OCI-LY7 (cell line): ENCODE results near the gene PDZD2. TPM values are rescaled to one million over a fixed set of nuclear protein-coding genes. Genes with fewer than 3 reads are reported as not detected.

Experiments used
- BruUV-seq: library from RNA; stranded (reverse); fragments of 400-500 nt; replicated peaks from 2 replicates; lab custom pipeline; 2021; lab: Mats Ljungman, UMichigan
- CTCF ChIA-PET: fragments of 300-600 bp; sonication (Branson Sonifier 250); formaldehyde crosslinking; loops from one replicate; lab custom pipeline; 2022; ENCODE audit warnings: antibody characterized with exemption; ENCODE audit not compliant: unreplicated experiment; lab: Charles Lee
- POLR2A ChIA-PET: fragments of 300-600 bp; sonication (Branson Sonifier 250); formaldehyde crosslinking; loops from one replicate; lab custom pipeline; 2022; ENCODE audit warnings: antibody characterized with exemption; lab: Charles Lee
- DNase-seq: peaks from one replicate; pipeline ENCODE4 v3.0.0-alpha.2; 2015; ENCODE audit warnings: low spot score
- H2AFZ ChIP-seq: fragments of 200-600 bp; sonication (generic), shearing (Covaris generic); 2 replicates; pipeline ENCODE4 v1.6.1; 2014; ENCODE audit warnings: mild to moderate bottlenecking, antibody characterized with exemption, low read length, moderate library complexity
- H3K27ac ChIP-seq: fragments of 200-600 bp; sonication (generic); 2 replicates; pipeline ENCODE4 v1.5.1; 2014; ENCODE audit warnings: mixed run types, low read depth, mild to moderate bottlenecking, moderate library complexity, low read length, inconsistent platforms; ENCODE audit not compliant: poor library complexity, severe bottlenecking
- H3K36me3 ChIP-seq: fragments of 200-600 bp; sonication (generic); 2 replicates; pipeline ENCODE4 v1.6.1; 2014; ENCODE audit warnings: mild to moderate bottlenecking, antibody characterized with exemption, low read length, moderate library complexity, mixed read lengths; ENCODE audit not compliant: insufficient read depth
- H3K4me1 ChIP-seq: fragments of 200-600 bp; sonication (generic); 2 replicates; pipeline ENCODE4 v1.5.1; 2014; ENCODE audit warnings: mild to moderate bottlenecking, low read length; ENCODE audit not compliant: insufficient read depth, poor library complexity, severe bottlenecking
- H3K4me2 ChIP-seq: fragments of 200-600 bp; sonication (generic); 2 replicates; pipeline ENCODE4 v1.6.1; 2014; ENCODE audit warnings: mild to moderate bottlenecking, low read length
- H3K4me3 ChIP-seq: fragments of 200-600 bp; sonication (generic); 2 replicates; pipeline ENCODE4 v1.5.1; 2014; ENCODE audit warnings: mild to moderate bottlenecking, low read depth, low read length; ENCODE audit not compliant: poor library complexity, severe bottlenecking
- H3K79me2 ChIP-seq: fragments of 200-600 bp; sonication (generic); 2 replicates; pipeline ENCODE4 v1.6.1; 2016; ENCODE audit warnings: low read depth, mild to moderate bottlenecking, low read length, moderate library complexity, mixed read lengths; ENCODE audit not compliant: insufficient read depth
- H3K9me2 ChIP-seq: fragments of 200-600 bp; sonication (generic); 2 replicates; pipeline ENCODE4 v1.6.1; 2016; ENCODE audit warnings: mild to moderate bottlenecking, low read length, mixed read lengths; ENCODE audit not compliant: insufficient read depth
- H3K9me3 ChIP-seq: fragments of 200-600 bp; sonication (generic); 2 replicates; pipeline ENCODE4 v1.6.1; 2014; ENCODE audit warnings: mild to moderate bottlenecking, mixed run types, low read length, mixed read lengths
- H4K20me1 ChIP-seq: fragments of 200-600 bp; sonication (generic); 2 replicates; pipeline ENCODE4 v1.6.1; 2014; ENCODE audit warnings: mild to moderate bottlenecking, antibody characterized with exemption, low read length, moderate library complexity, mixed read lengths; ENCODE audit not compliant: insufficient read depth
- EZH2phosphoT487 ChIP-seq: fragments of 200-600 bp; sonication (generic); IDR thresholded peaks from 2 replicates; pipeline ENCODE4 v1.6.1; 2018; ENCODE audit warnings: low read depth, borderline replicate concordance, mild to moderate bottlenecking, mixed run types, antibody characterized with exemption, low read length, moderate library complexity, mixed read lengths
- intact Hi-C: fragments of 100-400 bp; cut with micrococcal nuclease; formaldehyde crosslinking; loops from one replicate; pipeline ENCODE4 v1.10.0; 2022; ENCODE audit not compliant: unreplicated experiment
- total RNA-seq, 2 experiments: library from RNA; depleted of rRNA in 1 of 2; stranded (reverse); fragments of >200 nt in 1 of 2; shearing (Covaris generic) in 1 of 2; gene quantifications; 2 replicates each; pipeline ENCODE4 v1.2.3, GENCODE V29; 2014 to 2022
- TF ChIP-seq, protein P1 (sequence below): fragments of 200-600 bp; sonication (generic); conservative IDR thresholded peaks from 2 replicates; pipeline ENCODE4 v1.5.1; 2014; ENCODE audit warnings: mild to moderate bottlenecking, antibody characterized with exemption, low read length, moderate library complexity, mixed read lengths

The PDZD2 gene
- total RNA-seq, 2 experiments from 2014 or later: 8.6 to 10.6 TPM

DNA sequence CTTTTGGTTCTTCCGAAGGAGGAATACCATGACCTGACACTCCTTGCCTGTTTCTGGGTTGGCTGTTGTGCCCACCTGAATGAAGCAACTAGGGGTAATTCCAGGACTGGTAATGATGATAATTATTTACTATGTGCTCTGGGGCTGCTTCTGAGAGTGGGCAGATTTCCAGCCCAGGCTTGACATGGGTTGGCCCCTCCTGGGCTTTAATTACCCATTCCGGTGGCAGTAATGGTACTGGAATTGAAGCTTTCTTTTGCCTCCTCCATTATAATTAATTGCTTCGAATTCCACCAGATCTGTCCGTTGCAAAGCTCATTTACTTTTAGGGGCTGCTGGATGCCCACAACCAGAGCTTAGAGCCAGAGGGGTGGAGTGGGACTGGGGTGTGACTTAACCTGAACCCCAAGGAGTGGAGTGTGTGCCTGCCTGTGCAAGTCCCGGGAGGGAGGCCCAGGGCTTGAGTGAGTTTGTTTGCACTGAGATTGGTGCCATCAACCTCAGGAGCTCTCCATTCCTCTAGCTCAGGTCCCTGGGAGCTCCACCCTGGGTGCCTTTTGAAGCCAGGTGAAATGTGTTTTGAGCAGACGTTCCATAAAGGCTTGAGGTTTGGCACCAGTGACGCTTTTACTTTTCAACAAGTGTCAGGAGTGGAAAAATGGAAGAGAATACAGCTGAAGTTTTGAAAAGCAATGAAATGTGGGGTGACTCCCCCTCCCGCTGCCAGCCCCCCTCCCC, 214.6 kb downstream of the PDZD2 start:
- intact Hi-C loops: no loop called here
- no TSS peak for BruUV-seq
- CTCF ChIA-PET: no interaction called here
- TF ChIP-seq, protein P1, sequence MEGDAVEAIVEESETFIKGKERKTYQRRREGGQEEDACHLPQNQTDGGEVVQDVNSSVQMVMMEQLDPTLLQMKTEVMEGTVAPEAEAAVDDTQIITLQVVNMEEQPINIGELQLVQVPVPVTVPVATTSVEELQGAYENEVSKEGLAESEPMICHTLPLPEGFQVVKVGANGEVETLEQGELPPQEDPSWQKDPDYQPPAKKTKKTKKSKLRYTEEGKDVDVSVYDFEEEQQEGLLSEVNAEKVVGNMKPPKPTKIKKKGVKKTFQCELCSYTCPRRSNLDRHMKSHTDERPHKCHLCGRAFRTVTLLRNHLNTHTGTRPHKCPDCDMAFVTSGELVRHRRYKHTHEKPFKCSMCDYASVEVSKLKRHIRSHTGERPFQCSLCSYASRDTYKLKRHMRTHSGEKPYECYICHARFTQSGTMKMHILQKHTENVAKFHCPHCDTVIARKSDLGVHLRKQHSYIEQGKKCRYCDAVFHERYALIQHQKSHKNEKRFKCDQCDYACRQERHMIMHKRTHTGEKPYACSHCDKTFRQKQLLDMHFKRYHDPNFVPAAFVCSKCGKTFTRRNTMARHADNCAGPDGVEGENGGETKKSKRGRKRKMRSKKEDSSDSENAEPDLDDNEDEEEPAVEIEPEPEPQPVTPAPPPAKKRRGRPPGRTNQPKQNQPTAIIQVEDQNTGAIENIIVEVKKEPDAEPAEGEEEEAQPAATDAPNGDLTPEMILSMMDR: no peak
- no peak for TF ChIP-seq EZH2phosphoT487
- H4K20me1 ChIP-seq: no peaks in the 10 kb centered on the region
- no peak for DNase-seq
- H3K27ac ChIP-seq: no peak overlapping the region
- H3K4me3 ChIP-seq: no peak overlapping the region
- H3K4me1 ChIP-seq: no peaks in the 10 kb centered on the region
- H3K36me3 ChIP-seq: no peaks in the 10 kb centered on the region
- no peaks in the 10 kb centered on the region for H3K9me3 ChIP-seq
- POLR2A ChIA-PET: interaction anchor here (0.7 kb wide), 1 partner anchor 347 kb away, joined by 3 read pairs; no protein-coding TSS in a partner anchor
- no peaks in the 10 kb centered on the region for H3K79me2 ChIP-seq
- H3K4me2 ChIP-seq: no peak overlapping the region
- no peak overlapping the region for H2AFZ ChIP-seq
- H3K9me2 ChIP-seq: no peaks in the 10 kb centered on the region

DNA sequence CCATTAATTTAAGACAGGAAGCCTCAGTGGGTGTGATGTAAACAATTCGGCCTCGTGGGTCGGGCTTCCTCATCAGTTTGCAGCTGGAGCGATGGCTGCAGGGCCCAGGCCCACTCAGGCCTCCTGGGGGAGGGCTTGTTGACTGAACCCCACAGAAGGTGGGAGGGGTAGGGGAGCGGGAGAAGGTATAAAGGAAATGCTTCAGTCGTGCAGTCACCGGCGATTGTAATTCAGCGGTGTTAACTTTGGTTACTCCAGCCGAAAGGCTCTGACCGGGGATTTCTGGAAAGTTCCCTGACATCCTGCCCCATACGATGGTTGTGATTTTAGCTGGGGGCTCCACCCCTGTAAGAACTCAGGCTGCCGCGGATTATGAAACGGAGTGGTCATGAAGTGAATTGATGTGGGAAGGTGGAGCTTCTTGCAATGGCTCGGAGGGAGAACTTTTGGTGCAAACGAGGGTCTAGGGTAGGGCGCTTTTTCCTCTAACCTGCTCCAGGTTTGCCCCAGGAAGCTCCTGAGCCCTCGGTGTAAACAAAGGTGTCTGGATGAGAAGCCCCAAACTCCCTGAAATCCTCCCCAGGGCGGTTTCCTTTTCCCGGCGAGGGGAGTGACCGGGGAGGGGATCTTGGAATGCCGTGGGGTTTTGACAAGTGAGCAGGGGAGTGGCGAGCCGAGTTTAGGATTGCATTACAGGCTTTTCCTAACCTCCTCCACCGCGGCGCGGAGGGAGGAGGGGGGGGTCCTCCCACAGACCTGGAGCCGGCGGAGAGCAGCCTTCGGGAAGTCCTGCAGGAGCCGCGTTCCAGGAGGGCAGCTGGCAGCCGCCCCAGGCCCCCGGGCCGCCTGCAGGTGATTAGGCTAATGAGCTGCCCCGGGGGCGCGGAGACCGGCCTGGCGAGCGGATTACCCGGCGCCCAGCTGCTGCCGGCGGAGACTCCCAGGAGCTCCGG, 215.5 kb downstream of the PDZD2 start:
- no peaks in the 10 kb centered on the region for H3K36me3 ChIP-seq
- no peak overlapping the region for H3K4me3 ChIP-seq
- BruUV-seq: no TSS peak
- H3K79me2 ChIP-seq: no peaks in the 10 kb centered on the region
- no peak overlapping the region for H3K27ac ChIP-seq
- POLR2A ChIA-PET: interaction anchor here (0.7 kb wide), 1 partner anchor 346 kb away, joined by 3 read pairs; no protein-coding TSS in a partner anchor
- DNase-seq: no peak
- no peak overlapping the region for H3K4me2 ChIP-seq
- TF ChIP-seq, protein P1: no peak
- no peak for TF ChIP-seq EZH2phosphoT487
- H2AFZ ChIP-seq: no peak overlapping the region
- CTCF ChIA-PET: no interaction called here
- no peaks in the 10 kb centered on the region for H3K4me1 ChIP-seq
- H3K9me2 ChIP-seq: no peaks in the 10 kb centered on the region
- H4K20me1 ChIP-seq: no peaks in the 10 kb centered on the region
- peaks cover 5% of the 10 kb centered on the region; the same call in 1 of the 2 replicates for H3K9me3 ChIP-seq
- intact Hi-C loops: no loop called here
